ENCODE measurements around the gene UBE2R2.
A peak's percentile ranks its signal among the peaks of the same experiment; 100 is the strongest.
"Not testable (repeated sequence)": the region's sequence is repeated elsewhere in the genome, so short reads cannot be mapped to it uniquely, and the experiment has no call there.

The UBE2R2 gene

DNA sequence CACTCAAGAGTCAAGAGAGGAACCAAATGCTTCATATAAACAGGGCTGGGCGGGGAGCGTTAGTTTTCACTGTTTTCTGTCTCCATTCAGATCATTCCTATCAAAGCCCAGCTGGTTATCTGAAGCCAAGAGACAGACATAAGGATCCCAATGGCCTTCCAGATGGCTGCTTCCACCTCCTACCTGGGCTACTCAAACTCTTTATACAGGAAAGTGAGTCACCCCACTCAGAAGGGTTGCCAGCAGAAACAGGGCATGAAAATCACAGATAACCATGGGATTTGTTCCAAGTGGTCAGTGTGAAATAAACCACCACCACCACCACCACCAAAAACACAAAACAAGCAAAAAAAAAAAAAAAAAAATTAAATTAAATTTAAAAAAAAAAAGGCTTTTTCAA lies 16.1 kb upstream of the UBE2R2 start:
- TF ChIP-seq, protein P1, sequence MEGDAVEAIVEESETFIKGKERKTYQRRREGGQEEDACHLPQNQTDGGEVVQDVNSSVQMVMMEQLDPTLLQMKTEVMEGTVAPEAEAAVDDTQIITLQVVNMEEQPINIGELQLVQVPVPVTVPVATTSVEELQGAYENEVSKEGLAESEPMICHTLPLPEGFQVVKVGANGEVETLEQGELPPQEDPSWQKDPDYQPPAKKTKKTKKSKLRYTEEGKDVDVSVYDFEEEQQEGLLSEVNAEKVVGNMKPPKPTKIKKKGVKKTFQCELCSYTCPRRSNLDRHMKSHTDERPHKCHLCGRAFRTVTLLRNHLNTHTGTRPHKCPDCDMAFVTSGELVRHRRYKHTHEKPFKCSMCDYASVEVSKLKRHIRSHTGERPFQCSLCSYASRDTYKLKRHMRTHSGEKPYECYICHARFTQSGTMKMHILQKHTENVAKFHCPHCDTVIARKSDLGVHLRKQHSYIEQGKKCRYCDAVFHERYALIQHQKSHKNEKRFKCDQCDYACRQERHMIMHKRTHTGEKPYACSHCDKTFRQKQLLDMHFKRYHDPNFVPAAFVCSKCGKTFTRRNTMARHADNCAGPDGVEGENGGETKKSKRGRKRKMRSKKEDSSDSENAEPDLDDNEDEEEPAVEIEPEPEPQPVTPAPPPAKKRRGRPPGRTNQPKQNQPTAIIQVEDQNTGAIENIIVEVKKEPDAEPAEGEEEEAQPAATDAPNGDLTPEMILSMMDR (IDR thresholded peaks at IDR 0.05; ENCODE audit: low read depth, low read length) = no peak
- DNase-seq (ENCODE audit: low read depth, low spot score) = no peak
- in situ Hi-C loops (cut with HindIII; ENCODE audit: low sequenced_read_pairs) = no loop called here
- no peak overlapping the region for H3K4me3 ChIP-seq (ENCODE audit: low read depth, low read length)

DNA sequence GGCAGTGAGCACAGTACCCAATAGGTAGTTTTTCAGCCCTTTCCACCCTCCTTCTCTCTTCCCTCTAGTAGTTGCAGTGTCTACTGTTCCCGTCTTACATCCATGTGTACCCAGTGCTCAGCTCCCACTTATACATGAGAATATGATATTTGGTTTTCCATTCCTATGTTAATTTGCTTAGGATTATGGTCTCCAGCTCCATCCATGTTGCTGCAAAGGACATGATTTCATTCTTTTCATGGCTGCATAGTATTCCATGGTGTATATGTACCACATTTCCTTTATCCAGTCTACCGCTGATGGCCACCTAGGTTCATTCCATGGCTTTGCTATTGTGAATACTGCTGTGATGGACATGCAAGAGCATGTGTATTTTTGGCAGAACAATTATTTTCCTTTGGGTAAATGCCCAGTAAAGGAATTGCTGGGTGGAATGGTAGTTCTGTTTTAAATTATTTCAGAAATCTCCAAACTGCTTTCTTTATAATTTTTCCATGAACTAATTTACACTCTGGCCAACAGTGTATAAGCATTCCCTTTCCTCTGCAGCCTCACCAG lies 14.9 kb upstream of the UBE2R2 start:
- in situ Hi-C loops (cut with HindIII; ENCODE audit: low sequenced_read_pairs); DNase-seq (ENCODE audit: low read depth, low spot score); H3K4me3 ChIP-seq (ENCODE audit: low read depth, low read length): not testable (repeated sequence)

DNA sequence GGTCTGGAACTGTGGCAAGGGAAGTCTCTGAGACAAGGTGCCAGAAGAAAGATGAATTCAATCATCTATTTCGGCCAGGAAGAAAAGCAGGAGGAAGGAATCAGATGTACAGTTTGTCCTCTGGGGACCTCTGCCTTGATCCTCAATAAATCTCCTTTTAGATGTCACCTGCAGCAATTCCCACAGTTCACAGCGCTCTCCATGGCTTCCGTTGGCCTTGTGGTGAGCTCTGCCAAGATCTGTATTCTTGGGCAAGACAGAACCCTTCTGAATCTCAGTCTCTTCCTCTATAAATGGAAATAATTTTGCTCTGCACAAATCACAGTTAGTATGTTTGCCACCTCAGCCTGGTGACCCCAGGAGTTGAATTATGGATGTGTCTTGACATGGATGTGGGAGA lies 12.8 kb upstream of the UBE2R2 start:
- H3K4me3 ChIP-seq (ENCODE audit: low read depth, low read length); DNase-seq (ENCODE audit: low read depth, low spot score); in situ Hi-C loops (cut with HindIII; ENCODE audit: low sequenced_read_pairs): not testable (repeated sequence)

DNA sequence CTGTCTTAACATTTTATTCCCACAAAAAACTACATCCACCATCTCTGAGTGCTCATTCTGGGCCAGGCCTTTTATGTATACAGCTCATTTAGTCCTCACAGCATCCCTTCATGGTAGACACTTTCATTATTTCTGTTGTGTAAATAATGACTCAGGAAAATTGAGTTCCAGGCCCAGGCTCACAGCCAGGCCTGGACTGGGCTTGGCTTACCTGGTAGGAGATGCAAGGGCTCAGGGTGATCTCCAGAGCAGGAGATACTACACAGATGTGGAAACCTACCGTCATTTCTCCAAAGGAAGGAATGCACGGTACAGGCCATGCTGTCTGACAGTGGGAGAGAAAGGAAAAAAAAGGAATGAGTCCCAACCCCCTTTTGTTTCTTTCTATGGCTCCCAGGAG lies 9.8 kb upstream of the UBE2R2 start:
- H3K4me3 ChIP-seq (ENCODE audit: low read depth, low read length); DNase-seq (ENCODE audit: low read depth, low spot score); in situ Hi-C loops (cut with HindIII; ENCODE audit: low sequenced_read_pairs): not testable (repeated sequence)

DNA sequence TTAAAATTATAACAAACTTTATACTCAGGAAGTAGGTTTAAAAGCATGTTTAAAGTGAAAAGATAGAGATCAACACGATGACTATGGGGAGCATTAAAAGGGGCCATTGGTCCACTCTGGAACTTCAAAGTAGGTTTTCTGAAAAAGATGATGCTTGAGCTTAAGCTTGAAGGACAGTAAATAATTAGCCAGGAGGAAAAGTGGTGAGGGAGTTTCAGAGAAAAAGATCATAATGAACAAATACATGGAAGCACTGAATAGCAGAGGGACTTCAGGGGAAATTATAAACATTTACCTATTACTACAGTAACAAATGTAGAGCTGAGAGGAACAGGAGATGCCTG lies 8.0 kb upstream of the UBE2R2 start:
- DNase-seq (ENCODE audit: low read depth, low spot score); H3K4me3 ChIP-seq (ENCODE audit: low read depth, low read length); in situ Hi-C loops (cut with HindIII; ENCODE audit: low sequenced_read_pairs): not testable (repeated sequence)

DNA sequence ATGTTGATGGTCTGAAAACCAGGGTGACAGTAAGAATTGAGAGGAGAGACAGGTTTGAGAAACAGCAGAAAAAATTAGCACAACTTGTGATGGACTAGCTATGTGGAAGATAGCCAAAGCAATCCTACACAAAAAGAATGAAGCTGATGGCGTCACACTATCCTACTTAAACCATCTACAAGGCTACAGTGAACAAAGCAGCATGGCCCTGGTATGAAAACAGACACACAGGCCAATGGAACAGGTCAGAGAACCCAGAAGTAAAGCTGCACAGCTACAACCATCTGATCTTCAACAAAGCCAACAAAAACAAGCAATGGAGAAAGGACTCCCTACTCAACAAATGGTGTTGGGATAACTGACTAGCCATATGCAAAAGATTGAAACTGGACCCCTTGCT lies 7.5 kb upstream of the UBE2R2 start:
- in situ Hi-C loops (cut with HindIII; ENCODE audit: low sequenced_read_pairs) = no loop called here
- no peak for DNase-seq (ENCODE audit: low read depth, low spot score)
- TF ChIP-seq, protein P1 (IDR thresholded peaks at IDR 0.05; ENCODE audit: low read depth, low read length) = no peak
- H3K4me3 ChIP-seq (ENCODE audit: low read depth, low read length) = no peak overlapping the region

DNA sequence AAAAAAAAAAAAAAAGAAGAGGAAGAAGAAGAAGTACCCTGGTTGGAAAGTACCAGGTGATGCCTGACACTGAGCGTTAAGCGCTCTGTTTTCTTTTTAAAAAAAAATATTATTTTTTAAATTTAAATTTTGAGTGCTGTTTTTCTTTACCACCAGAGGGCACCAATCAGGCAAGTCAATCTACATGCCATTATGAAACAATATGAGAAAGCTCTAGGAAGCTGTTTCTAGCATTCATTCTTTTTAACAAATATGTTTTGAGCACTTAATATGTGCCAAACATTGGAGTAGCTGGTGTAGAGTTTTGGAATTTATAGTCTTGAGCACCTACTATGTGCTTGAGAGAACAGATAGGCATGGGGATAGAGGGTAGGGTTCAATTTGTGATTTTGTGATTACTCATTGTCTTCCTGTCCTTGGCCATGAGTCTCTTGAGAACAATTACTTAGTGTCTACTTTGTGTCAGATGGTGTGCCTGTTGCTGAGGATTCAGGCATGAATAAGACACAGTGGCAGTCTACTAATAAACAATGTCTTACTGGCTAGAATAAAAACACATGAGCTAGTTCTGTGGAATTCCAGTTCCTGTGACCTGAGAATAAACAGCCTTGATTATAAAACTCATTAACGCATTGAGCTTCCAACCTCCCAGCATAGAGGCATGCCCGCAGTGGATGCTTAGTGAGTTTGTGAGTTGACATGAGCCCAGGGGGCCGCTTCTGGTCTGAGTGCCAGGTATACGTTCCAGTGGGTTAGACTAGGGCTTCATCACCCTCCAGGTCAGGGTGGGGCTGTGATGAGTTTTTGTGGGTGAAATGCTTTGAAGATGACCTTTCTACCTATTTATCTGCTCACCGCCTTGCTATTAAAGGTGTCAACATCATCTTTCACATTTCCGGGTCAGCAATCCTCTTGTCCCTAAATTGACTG lies 3.0 kb upstream of the UBE2R2 start:
- no peak overlapping the region for H3K4me3 ChIP-seq (ENCODE audit: low read depth, low read length)
- in situ Hi-C loops (cut with HindIII; ENCODE audit: low sequenced_read_pairs) = no loop called here
- TF ChIP-seq, protein P1 (IDR thresholded peaks at IDR 0.05; ENCODE audit: low read depth, low read length) = peak; percentile 64
- peak; percentile 69 for DNase-seq (ENCODE audit: low read depth, low spot score)

DNA sequence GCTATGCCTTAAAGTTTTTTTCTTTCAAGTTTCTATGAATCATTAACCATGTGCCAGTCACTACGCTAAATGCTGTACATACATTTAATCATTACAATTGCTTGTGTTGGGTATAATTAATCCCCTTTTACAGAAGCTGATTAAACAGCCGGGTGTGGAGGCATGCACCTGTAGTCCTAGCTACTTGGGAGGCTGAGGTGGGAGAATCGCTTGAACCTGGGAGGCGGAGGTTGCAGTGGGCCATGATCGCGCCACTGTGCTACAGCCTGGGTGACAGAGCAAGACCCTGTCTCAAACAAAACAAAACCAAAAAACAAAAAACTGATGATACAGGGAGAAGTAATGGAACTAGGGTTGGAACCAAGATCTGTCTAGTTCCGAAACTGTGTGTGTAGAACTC lies 1.2 kb upstream of the UBE2R2 start:
- no peak for DNase-seq (ENCODE audit: low read depth, low spot score)
- in situ Hi-C loops (cut with HindIII; ENCODE audit: low sequenced_read_pairs) = no loop called here
- TF ChIP-seq, protein P1 (IDR thresholded peaks at IDR 0.05; ENCODE audit: low read depth, low read length) = no peak
- no peak overlapping the region for H3K4me3 ChIP-seq (ENCODE audit: low read depth, low read length)
